ENCODE measurements around the gene KCNQ1.

The KCNQ1 gene

DNA sequence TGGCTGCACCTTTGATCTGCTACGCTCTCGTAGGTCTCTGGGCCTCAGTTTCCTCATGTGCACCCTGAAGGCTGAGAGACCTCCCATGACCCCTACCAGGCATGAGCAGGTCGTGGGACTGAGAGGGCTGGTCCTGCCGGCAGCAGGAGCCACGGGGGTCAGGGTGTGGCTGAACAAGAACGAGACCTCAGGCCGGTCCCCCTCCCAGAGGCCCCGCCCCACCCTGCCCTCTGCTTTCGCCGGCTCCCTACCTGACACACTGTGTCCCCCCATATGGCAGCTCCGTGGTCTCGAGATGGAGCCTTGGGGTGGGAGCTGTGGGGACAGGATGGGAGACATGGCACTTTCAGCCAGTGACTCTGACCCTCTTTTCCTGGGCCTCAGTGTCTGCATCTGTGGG is 400.2 kb downstream of the KCNQ1 start:
- Histone ChIP-seq H3K4me3 (ENCODE audit: low read depth, low read length) (no peak overlapping the region), H3K27me3 (ENCODE audit: control insufficient read depth, insufficient read depth, low read length) (peaks cover 34% of the 10 kb centered on the region), H3K4me1 (ENCODE audit: control insufficient read depth, insufficient read depth, low read length) (peaks cover 13% of the 10 kb centered on the region), H3K36me3 (ENCODE audit: control insufficient read depth, insufficient read depth, low read length) (no peaks in the 10 kb centered on the region), H3K9ac (ENCODE audit: low read length) (no peak overlapping the region), H3K9me3 (ENCODE audit: control insufficient read depth, insufficient read depth, low read depth, low read length) (no peaks in the 10 kb centered on the region), H3K27ac (ENCODE audit: low read depth, low read length) (no peak overlapping the region)

DNA sequence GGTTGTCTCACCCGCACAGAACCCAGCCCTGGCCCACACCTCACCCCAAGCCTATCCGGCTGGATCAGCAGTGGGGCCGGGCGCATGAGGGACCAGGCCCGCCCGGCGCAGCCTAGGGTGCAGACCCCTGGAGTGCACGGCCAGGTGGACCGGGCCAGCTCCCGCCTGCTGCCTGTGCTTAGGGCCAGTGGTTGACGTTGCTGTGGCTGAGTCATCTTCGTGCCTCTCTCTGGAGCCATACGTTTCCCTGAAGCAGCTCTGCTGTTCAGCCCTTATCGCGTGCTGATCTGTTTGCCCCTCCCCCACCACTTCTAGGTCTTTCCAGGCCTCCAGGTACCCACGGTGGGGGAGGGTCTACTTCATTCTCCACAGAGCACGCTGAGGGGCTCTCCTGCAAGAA is 401.2 kb downstream of the KCNQ1 start:
- H3K27ac ChIP-seq (ENCODE audit: low read depth, low read length) = no peak overlapping the region
- H3K4me3 ChIP-seq (ENCODE audit: low read depth, low read length) = no peak overlapping the region
- H3K9ac ChIP-seq (ENCODE audit: low read length) = no peak overlapping the region
- peaks cover 13% of the 10 kb centered on the region for H3K4me1 ChIP-seq (ENCODE audit: control insufficient read depth, insufficient read depth, low read length)
- peaks cover 32% of the 10 kb centered on the region for H3K27me3 ChIP-seq (ENCODE audit: control insufficient read depth, insufficient read depth, low read length)
- no peaks in the 10 kb centered on the region for H3K9me3 ChIP-seq (ENCODE audit: control insufficient read depth, insufficient read depth, low read depth, low read length)
- H3K36me3 ChIP-seq (ENCODE audit: control insufficient read depth, insufficient read depth, low read length) = no peaks in the 10 kb centered on the region

- H3K9ac ChIP-seq (ENCODE audit: low read length) = no peak overlapping the region
- H3K27ac ChIP-seq (ENCODE audit: low read depth, low read length) = no peak overlapping the region
- H3K27me3 ChIP-seq (ENCODE audit: control insufficient read depth, insufficient read depth, low read length) = peaks cover 32% of the 10 kb centered on the region
- no peaks in the 10 kb centered on the region for H3K9me3 ChIP-seq (ENCODE audit: control insufficient read depth, insufficient read depth, low read depth, low read length)
- no peak overlapping the region for H3K4me3 ChIP-seq (ENCODE audit: low read depth, low read length)
- H3K4me1 ChIP-seq (ENCODE audit: control insufficient read depth, insufficient read depth, low read length) = peaks cover 13% of the 10 kb centered on the region
- no peaks in the 10 kb centered on the region for H3K36me3 ChIP-seq (ENCODE audit: control insufficient read depth, insufficient read depth, low read length)
Measured at GRCh38 chr11:2846470-2846869, 401.7 kb downstream of the KCNQ1 start.

- Histone ChIP-seq H3K9me3 (ENCODE audit: control insufficient read depth, insufficient read depth, low read depth, low read length) (no peaks in the 10 kb centered on the region), H3K27me3 (ENCODE audit: control insufficient read depth, insufficient read depth, low read length) (peaks cover 23% of the 10 kb centered on the region), H3K4me1 (ENCODE audit: control insufficient read depth, insufficient read depth, low read length) (peaks cover 13% of the 10 kb centered on the region), H3K4me3 (ENCODE audit: low read depth, low read length) (no peak overlapping the region), H3K27ac (ENCODE audit: low read depth, low read length) (no peak overlapping the region), H3K36me3 (ENCODE audit: control insufficient read depth, insufficient read depth, low read length) (no peaks in the 10 kb centered on the region), H3K9ac (ENCODE audit: low read length) (no peak overlapping the region)
Measured at GRCh38 chr11:2847561-2847960, 402.8 kb downstream of the KCNQ1 start.

GRCh38 chr11:2848497-2848896 is 403.7 kb downstream of the KCNQ1 start:
- Histone ChIP-seq H3K27ac (ENCODE audit: low read depth, low read length) (no peak overlapping the region), H3K4me3 (ENCODE audit: low read depth, low read length) (no peak overlapping the region), H3K4me1 (ENCODE audit: control insufficient read depth, insufficient read depth, low read length) (peaks cover 13% of the 10 kb centered on the region), H3K9ac (ENCODE audit: low read length) (no peak overlapping the region), H3K27me3 (ENCODE audit: control insufficient read depth, insufficient read depth, low read length) (peaks cover 21% of the 10 kb centered on the region; the same call in 1 of the 2 replicates), H3K36me3 (ENCODE audit: control insufficient read depth, insufficient read depth, low read length) (no peaks in the 10 kb centered on the region), H3K9me3 (ENCODE audit: control insufficient read depth, insufficient read depth, low read depth, low read length) (no peaks in the 10 kb centered on the region)

DNA sequence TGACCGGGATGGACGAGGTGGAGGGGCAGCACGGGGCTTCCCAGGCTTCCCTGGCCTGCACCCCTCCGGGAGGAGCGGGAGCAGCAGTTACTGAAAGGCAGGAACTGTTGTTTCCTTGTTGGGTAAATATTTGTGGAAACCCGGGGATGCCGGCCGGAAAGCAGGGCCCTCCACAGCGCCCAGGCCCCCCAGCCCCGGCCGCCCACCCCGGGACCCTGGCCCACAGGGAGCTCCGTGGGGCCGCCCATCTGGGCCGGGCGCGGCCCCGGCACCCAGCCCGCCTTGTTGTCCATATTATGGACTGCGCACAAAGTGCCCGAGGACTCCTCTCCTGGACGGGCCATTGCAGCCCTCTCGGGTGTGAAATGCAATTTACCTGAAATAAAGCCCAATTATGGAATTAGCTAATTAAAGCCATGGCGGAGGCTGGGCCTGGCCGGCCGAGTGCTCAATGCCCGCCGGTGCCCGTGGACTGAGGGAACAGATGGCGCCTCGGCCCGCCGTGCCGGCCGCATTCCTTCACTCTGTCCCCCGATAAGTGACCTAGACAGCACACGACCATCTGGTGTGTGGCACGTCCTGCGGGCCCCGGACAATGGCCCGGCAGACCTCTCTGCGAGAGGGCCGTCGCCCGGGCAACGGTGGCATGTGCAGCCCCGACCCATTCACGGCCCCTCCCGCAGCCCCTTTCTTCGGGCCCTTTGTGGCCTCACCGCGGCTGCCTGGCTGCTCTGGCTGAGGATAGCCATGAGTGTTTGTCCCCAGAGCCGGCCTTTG is 405.4 kb downstream of the KCNQ1 start:
- H3K36me3 ChIP-seq (ENCODE audit: control insufficient read depth, insufficient read depth, low read length) = no peaks in the 10 kb centered on the region
- peaks cover 9% of the 10 kb centered on the region for H3K4me1 ChIP-seq (ENCODE audit: control insufficient read depth, insufficient read depth, low read length)
- H3K4me3 ChIP-seq (ENCODE audit: low read depth, low read length) = no peak overlapping the region
- H3K9ac ChIP-seq (ENCODE audit: low read length) = no peak overlapping the region
- no peaks in the 10 kb centered on the region for H3K9me3 ChIP-seq (ENCODE audit: control insufficient read depth, insufficient read depth, low read depth, low read length)
- peaks cover 32% of the 10 kb centered on the region for H3K27me3 ChIP-seq (ENCODE audit: control insufficient read depth, insufficient read depth, low read length)
- H3K27ac ChIP-seq (ENCODE audit: low read depth, low read length) = no peak overlapping the region

GRCh38 chr11:2853401-2853800 is 408.6 kb downstream of the KCNQ1 start:
- no peaks in the 10 kb centered on the region for H3K4me1 ChIP-seq (ENCODE audit: control insufficient read depth, insufficient read depth, low read length)
- no peaks in the 10 kb centered on the region for H3K9me3 ChIP-seq (ENCODE audit: control insufficient read depth, insufficient read depth, low read depth, low read length)
- no peak overlapping the region for H3K27ac ChIP-seq (ENCODE audit: low read depth, low read length)
- H3K9ac ChIP-seq (ENCODE audit: low read length) = no peak overlapping the region
- no peaks in the 10 kb centered on the region for H3K36me3 ChIP-seq (ENCODE audit: control insufficient read depth, insufficient read depth, low read length)
- peaks cover 32% of the 10 kb centered on the region for H3K27me3 ChIP-seq (ENCODE audit: control insufficient read depth, insufficient read depth, low read length)
- no peak overlapping the region for H3K4me3 ChIP-seq (ENCODE audit: low read depth, low read length)

DNA sequence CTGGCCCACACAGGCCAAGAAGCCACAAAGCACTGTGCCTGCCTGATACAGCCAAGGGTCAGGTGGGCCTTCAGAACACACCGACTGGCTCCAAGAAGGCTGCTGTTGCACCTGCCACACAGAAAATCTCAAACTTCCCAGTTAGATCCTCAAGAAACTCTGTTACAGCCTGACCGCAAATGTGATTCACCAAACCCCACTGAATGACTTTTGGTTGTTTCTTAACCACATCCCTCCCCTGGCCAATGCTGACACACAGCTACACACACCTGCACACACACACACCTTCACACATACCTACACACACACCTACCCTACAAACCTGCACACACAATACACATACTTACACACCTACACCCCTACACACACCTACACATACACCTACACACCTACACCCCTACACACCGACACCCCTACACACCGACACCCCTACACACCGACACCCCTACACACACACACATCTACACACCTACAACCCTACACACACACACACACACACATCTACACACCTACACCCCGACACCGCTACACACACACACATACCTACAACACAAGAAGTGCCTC is 409.3 kb downstream of the KCNQ1 start:
- peaks cover 32% of the 10 kb centered on the region for H3K27me3 ChIP-seq (ENCODE audit: control insufficient read depth, insufficient read depth, low read length)
- no peaks in the 10 kb centered on the region for H3K36me3 ChIP-seq (ENCODE audit: control insufficient read depth, insufficient read depth, low read length)
- no peak overlapping the region for H3K9ac ChIP-seq (ENCODE audit: low read length)
- no peak overlapping the region for H3K27ac ChIP-seq (ENCODE audit: low read depth, low read length)
- H3K4me1 ChIP-seq (ENCODE audit: control insufficient read depth, insufficient read depth, low read length) = no peaks in the 10 kb centered on the region
- no peak overlapping the region for H3K4me3 ChIP-seq (ENCODE audit: low read depth, low read length)
- no peaks in the 10 kb centered on the region for H3K9me3 ChIP-seq (ENCODE audit: control insufficient read depth, insufficient read depth, low read depth, low read length)

- Histone ChIP-seq H3K4me3 (ENCODE audit: low read depth, low read length) (no peak overlapping the region), H3K36me3 (ENCODE audit: control insufficient read depth, insufficient read depth, low read length) (no peaks in the 10 kb centered on the region), H3K4me1 (ENCODE audit: control insufficient read depth, insufficient read depth, low read length) (no peaks in the 10 kb centered on the region), H3K27ac (ENCODE audit: low read depth, low read length) (no peak overlapping the region), H3K27me3 (ENCODE audit: control insufficient read depth, insufficient read depth, low read length) (peaks cover 37% of the 10 kb centered on the region), H3K9me3 (ENCODE audit: control insufficient read depth, insufficient read depth, low read depth, low read length) (no peaks in the 10 kb centered on the region), H3K9ac (ENCODE audit: low read length) (no peak overlapping the region)
Measured at GRCh38 chr11:2855162-2855561, 410.4 kb downstream of the KCNQ1 start.

DNA sequence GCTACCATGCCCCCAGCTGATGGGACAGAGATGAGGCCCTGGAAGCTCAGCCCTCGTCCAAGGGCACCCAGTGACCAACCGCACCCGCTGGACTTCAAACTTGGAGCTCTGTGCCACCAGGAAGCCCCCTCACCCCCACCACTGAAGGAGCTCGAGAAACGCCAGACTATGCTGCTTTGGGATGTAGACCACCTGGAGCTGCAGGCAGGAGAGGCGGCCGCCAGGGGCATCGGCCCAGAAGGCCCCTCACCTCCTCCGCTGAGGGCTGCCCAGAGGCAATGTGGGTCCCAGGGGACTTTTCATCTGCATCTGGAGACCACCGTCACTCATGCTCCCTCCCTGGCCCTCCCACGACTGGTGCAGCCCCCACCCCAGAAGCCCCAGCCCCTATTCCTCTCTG is 412.5 kb downstream of the KCNQ1 start:
- Histone ChIP-seq H3K9me3 (ENCODE audit: control insufficient read depth, insufficient read depth, low read depth, low read length) (no peaks in the 10 kb centered on the region), H3K4me1 (ENCODE audit: control insufficient read depth, insufficient read depth, low read length) (peaks cover 4% of the 10 kb centered on the region; the same call in 1 of the 2 replicates), H3K9ac (ENCODE audit: low read length) (no peak overlapping the region), H3K36me3 (ENCODE audit: control insufficient read depth, insufficient read depth, low read length) (no peaks in the 10 kb centered on the region), H3K27me3 (ENCODE audit: control insufficient read depth, insufficient read depth, low read length) (peaks cover 57% of the 10 kb centered on the region), H3K4me3 (ENCODE audit: low read depth, low read length) (no peak overlapping the region), H3K27ac (ENCODE audit: low read depth, low read length) (no peak overlapping the region)

- H3K4me1 ChIP-seq (ENCODE audit: control insufficient read depth, insufficient read depth, low read length) = peaks cover 4% of the 10 kb centered on the region
- no peaks in the 10 kb centered on the region for H3K36me3 ChIP-seq (ENCODE audit: control insufficient read depth, insufficient read depth, low read length)
- H3K9ac ChIP-seq (ENCODE audit: low read length) = no peak overlapping the region
- no peak overlapping the region for H3K4me3 ChIP-seq (ENCODE audit: low read depth, low read length)
- no peak overlapping the region for H3K27ac ChIP-seq (ENCODE audit: low read depth, low read length)
- peaks cover 58% of the 10 kb centered on the region for H3K27me3 ChIP-seq (ENCODE audit: control insufficient read depth, insufficient read depth, low read length)
- H3K9me3 ChIP-seq (ENCODE audit: control insufficient read depth, insufficient read depth, low read depth, low read length) = no peaks in the 10 kb centered on the region
Measured at GRCh38 chr11:2857918-2858317, 413.1 kb downstream of the KCNQ1 start.
